Measurements from ENCODE around the gene GPR162. TPM values are rescaled to one million over a fixed set of nuclear protein-coding genes. Genes with fewer than 3 reads are reported as not detected.

GPR162 gene, protein sequence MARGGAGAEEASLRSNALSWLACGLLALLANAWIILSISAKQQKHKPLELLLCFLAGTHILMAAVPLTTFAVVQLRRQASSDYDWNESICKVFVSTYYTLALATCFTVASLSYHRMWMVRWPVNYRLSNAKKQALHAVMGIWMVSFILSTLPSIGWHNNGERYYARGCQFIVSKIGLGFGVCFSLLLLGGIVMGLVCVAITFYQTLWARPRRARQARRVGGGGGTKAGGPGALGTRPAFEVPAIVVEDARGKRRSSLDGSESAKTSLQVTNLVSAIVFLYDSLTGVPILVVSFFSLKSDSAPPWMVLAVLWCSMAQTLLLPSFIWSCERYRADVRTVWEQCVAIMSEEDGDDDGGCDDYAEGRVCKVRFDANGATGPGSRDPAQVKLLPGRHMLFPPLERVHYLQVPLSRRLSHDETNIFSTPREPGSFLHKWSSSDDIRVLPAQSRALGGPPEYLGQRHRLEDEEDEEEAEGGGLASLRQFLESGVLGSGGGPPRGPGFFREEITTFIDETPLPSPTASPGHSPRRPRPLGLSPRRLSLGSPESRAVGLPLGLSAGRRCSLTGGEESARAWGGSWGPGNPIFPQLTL
- total RNA-seq (10 to 100 TPM; 12.7 to 13.7 TPM), polyA plus RNA-seq (ENCODE audit: insufficient read length in 6 of 6) (10 to 100 TPM in 5 of 6 donors, 1 to 10 TPM in 1; 9.0 to 15.7 (median 11.5) TPM)
- long read RNA-seq, donor 1, partial matches to known transcripts, result 0 of 2 reads
- long read RNA-seq, donor 1, other reads (novel, unspliced or antisense), result 0 of 2 reads
- long read RNA-seq, donor 2, result 0 reads
- long read RNA-seq, donor 3, partial matches to known transcripts, result 0 of 1 reads
- long read RNA-seq, donor 3, other reads (novel, unspliced or antisense), result 0 of 1 reads
- long read RNA-seq, donor 4, partial matches to known transcripts, result 1 of 3 reads
- long read RNA-seq, donor 4, other reads (novel, unspliced or antisense), result 0 of 3 reads
- long read RNA-seq, donor 5, partial matches to known transcripts, result 0 of 1 reads
- long read RNA-seq, donor 5, other reads (novel, unspliced or antisense), result 0 of 1 reads
- long read RNA-seq, donor 6, partial matches to known transcripts, result 0 of 2 reads
- long read RNA-seq, donor 6, other reads (novel, unspliced or antisense), result 0 of 2 reads
- long read RNA-seq, donor 7, result 0 reads
- long read RNA-seq, donor 8, partial matches to known transcripts, result 0 of 1 reads
- long read RNA-seq, donor 8, other reads (novel, unspliced or antisense), result 0 of 1 reads
- long read RNA-seq, donor 9, result 0 reads
- long read RNA-seq, donor 10, transcript GPR162-203 (5 exons, 1,610 nt), result major isoform, 7 of 10 reads
- long read RNA-seq, donor 10, partial matches to known transcripts, result 0 of 10 reads
- long read RNA-seq, donor 10, other reads (novel, unspliced or antisense), result 2 of 10 reads
- long read RNA-seq, donor 11, transcript GPR162-203 (5 exons, 1,610 nt), result major isoform, 7 of 23 reads
- long read RNA-seq, donor 11, partial matches to known transcripts, result 7 of 23 reads
- long read RNA-seq, donor 11, other reads (novel, unspliced or antisense), result 0 of 23 reads
- long read RNA-seq, donor 12, result 0 reads

DNA sequence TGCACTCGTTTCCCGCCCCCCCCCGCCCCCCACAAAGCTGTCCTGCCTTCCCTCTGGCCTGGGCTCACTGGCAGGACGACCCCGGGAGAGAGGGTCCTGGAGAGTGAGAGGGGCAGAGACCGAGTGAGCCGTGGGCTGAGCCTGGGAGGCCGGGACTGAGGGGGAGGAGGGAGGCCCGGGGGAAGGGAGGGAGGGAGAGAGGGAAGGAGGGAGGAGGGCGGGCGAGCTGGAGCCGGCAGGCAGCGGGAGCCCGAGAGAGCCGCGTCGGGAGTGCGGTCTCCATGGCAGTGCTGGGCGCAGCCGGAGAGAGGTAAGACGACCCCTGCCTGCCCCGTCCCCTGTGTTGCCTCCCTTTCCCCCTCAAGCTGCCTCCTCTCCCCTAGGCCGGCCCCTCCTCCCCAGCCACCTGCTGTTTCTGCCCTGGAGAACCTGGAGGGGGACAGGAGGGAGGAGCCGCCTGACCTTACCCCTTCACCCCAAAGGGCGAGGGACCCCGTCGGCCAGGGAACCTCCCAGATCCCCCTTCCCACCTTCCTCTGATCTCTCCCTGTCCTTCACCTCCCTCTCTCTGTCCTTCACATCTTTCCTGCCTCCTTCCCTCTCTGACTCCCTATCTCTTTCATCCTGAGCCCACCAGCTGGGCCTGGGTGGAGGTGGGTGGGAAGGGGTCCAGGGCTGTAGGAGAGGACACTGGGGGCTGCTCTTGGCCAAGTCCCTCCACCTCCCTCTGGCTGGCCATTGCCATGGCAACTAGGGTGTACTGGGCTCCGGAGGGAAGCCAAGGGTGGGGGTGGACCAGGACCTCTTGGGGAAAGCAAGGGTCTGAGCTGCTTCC, at the start of gene GPR162:
Gene GPR162, plus strand, starts transcription at position 231 of the 835 bp plus-strand sequence. CDS start 2,078 bp downstream, outside the sequence.
- Histone ChIP-seq H3K4me3 (peak within 1 kb of the TSS; percentile 41), H3K9me3 (no peaks in the 10 kb centered on the region), H3K36me3 (no peaks in the 10 kb centered on the region), H3K27me3 (peaks cover 0 to 54% of the 10 kb centered on the region in 2 donors), H3K27ac (peak within 1 kb of the TSS; percentile 13 to 53), H3K4me1 (peaks cover 3 to 25% of the 10 kb centered on the region in 2 donors)
- ATAC-seq, result peak; percentile 60
- TF ChIP-seq, protein P1, sequence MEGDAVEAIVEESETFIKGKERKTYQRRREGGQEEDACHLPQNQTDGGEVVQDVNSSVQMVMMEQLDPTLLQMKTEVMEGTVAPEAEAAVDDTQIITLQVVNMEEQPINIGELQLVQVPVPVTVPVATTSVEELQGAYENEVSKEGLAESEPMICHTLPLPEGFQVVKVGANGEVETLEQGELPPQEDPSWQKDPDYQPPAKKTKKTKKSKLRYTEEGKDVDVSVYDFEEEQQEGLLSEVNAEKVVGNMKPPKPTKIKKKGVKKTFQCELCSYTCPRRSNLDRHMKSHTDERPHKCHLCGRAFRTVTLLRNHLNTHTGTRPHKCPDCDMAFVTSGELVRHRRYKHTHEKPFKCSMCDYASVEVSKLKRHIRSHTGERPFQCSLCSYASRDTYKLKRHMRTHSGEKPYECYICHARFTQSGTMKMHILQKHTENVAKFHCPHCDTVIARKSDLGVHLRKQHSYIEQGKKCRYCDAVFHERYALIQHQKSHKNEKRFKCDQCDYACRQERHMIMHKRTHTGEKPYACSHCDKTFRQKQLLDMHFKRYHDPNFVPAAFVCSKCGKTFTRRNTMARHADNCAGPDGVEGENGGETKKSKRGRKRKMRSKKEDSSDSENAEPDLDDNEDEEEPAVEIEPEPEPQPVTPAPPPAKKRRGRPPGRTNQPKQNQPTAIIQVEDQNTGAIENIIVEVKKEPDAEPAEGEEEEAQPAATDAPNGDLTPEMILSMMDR (IDR thresholded peaks at IDR 0.05), result no peak
- peak; percentile 48 to 85 (median 72) for DNase-seq
- intact Hi-C loops (cut with DNase I), result no loop called here

DNA sequence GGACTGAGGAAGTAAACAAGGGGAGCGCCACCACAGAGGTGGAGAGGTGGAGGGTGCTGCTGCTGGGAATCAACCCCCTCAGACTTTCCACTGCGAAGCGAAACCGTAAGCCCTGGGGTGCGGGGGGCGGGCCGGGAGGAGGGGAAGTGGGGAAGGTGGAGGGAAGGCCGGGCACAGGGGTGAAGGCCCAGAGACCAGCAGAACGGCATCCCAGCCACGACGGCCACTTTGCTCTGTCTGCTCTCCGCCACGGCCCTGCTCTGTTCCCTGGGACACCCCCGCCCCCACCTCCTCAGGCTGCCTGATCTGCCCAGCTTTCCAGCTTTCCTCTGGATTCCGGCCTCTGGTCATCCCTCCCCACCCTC, 49.3 kb upstream of the GPR162 start, which contains the start of gene LAG3:
Gene LAG3, plus strand, starts transcription at position 190 of the 365 bp plus-strand sequence. CDS start 333 bp downstream, outside the sequence.
- DNase-seq (no peak), ATAC-seq (no peak)
- Histone ChIP-seq H3K9me3 (no peaks in the 10 kb centered on the region), H3K4me3 (no peak within 1 kb of the TSS), H3K4me1 (peaks cover 16 to 59% of the 10 kb centered on the region in 2 donors), H3K27me3 (peaks cover 0 to 56% of the 10 kb centered on the region in 2 donors), H3K27ac (peak within 1 kb of the TSS in 1 of 2 donors; percentile 42), H3K36me3 (peaks cover 0 to 19% of the 10 kb centered on the region in 2 donors)
- TF ChIP-seq, protein P1 (IDR thresholded peaks at IDR 0.05), result no peak
- intact Hi-C loops (cut with DNase I), result no loop called here

DNA sequence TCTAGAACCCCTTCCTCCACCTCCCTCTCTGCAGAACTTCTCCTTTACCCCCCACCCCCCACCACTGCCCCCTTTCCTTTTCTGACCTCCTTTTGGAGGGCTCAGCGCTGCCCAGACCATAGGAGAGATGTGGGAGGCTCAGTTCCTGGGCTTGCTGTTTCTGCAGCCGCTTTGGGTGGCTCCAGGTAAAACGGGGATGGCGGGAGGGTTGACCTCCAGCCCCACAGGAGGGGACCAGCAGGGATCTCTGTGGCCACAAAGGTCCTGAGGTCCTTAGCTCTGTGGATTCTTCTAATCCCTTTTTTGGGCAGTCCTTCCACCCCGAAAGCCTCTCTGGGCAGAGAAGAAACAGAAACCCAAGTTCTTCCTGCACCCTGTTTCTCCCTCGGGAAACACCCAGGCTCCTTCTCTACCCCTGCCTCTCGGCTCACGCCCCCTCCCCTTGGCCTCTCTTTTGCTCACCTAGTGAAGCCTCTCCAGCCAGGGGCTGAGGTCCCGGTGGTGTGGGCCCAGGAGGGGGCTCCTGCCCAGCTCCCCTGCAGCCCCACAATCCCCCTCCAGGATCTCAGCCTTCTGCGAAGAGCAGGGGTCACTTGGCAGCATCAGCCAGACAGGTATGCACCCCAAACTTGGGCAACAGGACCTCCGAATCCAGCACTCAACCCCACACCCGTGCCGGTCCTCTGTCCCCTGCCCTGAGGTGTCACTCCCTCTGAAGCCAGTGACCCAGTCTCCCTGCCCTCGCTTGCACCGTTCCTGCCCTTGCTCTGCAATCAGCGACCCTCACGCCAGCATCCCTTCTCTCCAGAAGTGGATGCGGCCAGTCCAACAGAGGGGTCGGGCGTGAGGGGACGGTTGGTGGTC, 48.7 kb upstream of the GPR162 start:
- Histone ChIP-seq H3K36me3 (peaks cover 0 to 19% of the 10 kb centered on the region in 2 donors), H3K9me3 (no peaks in the 10 kb centered on the region), H3K4me1 (peaks cover 14 to 52% of the 10 kb centered on the region in 2 donors), H3K27me3 (peaks cover 0 to 52% of the 10 kb centered on the region in 2 donors), H3K27ac (no peak overlapping the region), H3K4me3 (no peak overlapping the region)
- DNase-seq (no peak), ATAC-seq (no peak)
- TF ChIP-seq, protein P1 (IDR thresholded peaks at IDR 0.05), result no peak
- intact Hi-C loops (cut with DNase I), result no loop called here

Measured in left lung (tissue), 14 donors.